Transverse colon (tissue), 4 donors: Measurements from ENCODE around the gene IPO11.

Experiments
- EP300 ChIP-seq: sonication (generic); formaldehyde crosslinking; IDR thresholded peaks from one replicate; pipeline ENCODE4 v1.6.1; 2017; ENCODE audit warnings: antibody characterized with exemption, low read depth
- POLR2A ChIP-seq: fragments of 450-650 bp; IDR thresholded peaks from one replicate; pipeline ENCODE4 v1.6.1; 2016; ENCODE audit warnings: antibody characterized with exemption, mild to moderate bottlenecking, moderate library complexity
- POLR2AphosphoS5 ChIP-seq, 3 donors: sonication (generic); formaldehyde crosslinking; IDR thresholded peaks; one replicate each; pipeline ENCODE4 v1.6.1; 2016; ENCODE audit warnings: antibody characterized with exemption in 3 of 3
- TF ChIP-seq, protein P1 (sequence below), 5 experiments: fragments of 200-600 bp in 3 of 5; fragments of 450-650 bp in 2 of 5; sonication (generic) in 3 of 5; IDR thresholded peaks; 1 replicate in 2 of 5; 2 replicates in 3 of 5; pipeline ENCODE4 v1.5.1; 2016 to 2017; ENCODE audit warnings: antibody characterized with exemption in 5 of 5, inconsistent platforms in 3 of 5, mild to moderate bottlenecking in 2 of 5, moderate library complexity in 1 of 5

DNA sequence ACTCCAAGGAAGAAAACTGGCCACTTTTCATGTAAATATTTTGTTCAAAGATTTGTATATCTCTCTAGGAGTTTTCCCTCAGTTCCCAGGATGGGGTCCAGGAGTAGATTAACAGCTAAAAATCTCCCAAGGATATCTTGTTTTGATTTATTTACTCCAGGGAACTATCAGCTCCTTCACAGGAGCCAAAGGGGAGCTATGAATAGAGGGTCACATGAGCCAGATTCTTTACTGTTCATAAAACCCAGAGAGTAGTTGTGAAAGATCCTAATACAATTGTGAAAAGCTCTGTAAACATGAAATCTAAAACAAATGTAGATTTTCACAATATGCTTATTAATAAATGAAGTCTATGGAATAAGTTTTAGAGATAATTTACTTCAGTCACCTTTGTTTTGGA, 25.7 kb upstream of the IPO11 start:
- TF ChIP-seq, protein P1, sequence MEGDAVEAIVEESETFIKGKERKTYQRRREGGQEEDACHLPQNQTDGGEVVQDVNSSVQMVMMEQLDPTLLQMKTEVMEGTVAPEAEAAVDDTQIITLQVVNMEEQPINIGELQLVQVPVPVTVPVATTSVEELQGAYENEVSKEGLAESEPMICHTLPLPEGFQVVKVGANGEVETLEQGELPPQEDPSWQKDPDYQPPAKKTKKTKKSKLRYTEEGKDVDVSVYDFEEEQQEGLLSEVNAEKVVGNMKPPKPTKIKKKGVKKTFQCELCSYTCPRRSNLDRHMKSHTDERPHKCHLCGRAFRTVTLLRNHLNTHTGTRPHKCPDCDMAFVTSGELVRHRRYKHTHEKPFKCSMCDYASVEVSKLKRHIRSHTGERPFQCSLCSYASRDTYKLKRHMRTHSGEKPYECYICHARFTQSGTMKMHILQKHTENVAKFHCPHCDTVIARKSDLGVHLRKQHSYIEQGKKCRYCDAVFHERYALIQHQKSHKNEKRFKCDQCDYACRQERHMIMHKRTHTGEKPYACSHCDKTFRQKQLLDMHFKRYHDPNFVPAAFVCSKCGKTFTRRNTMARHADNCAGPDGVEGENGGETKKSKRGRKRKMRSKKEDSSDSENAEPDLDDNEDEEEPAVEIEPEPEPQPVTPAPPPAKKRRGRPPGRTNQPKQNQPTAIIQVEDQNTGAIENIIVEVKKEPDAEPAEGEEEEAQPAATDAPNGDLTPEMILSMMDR (IDR thresholded peaks at IDR 0.05): no peak
- TF ChIP-seq POLR2A: no peak
- no peak for TF ChIP-seq EP300
- TF ChIP-seq POLR2AphosphoS5 (IDR thresholded peaks at IDR 0.05): no peak
